HepG2 (cell line): ENCODE results near the gene SYCE3. TPM values are rescaled to one million over a fixed set of nuclear protein-coding genes. Genes with fewer than 3 reads are reported as not detected.

Experiments
- CHD4 ChIP-seq: fragments of 200-600 bp; sonication (generic); IDR thresholded peaks from 2 replicates; pipeline ENCODE4 v1.7.0; 2017; ENCODE audit warnings: mild to moderate bottlenecking, low read length, borderline replicate concordance
- FLYWCH1 ChIP-seq: sonication (generic); formaldehyde crosslinking; IDR thresholded peaks from 2 replicates; pipeline ENCODE4 v1.8.1; 2023; ENCODE audit warnings: mild to moderate bottlenecking, missing genetic modification reagents
- HMGA1 ChIP-seq: sonication (generic); formaldehyde crosslinking; conservative IDR thresholded peaks from 2 replicates; pipeline ENCODE4 v1.4.0; 2020; ENCODE audit warnings: missing genetic modification reagents
- ISX ChIP-seq: sonication (generic); formaldehyde crosslinking; conservative IDR thresholded peaks from 2 replicates; pipeline ENCODE4 v1.5.0; 2020; ENCODE audit warnings: missing genetic modification reagents
- JUNB ChIP-seq: sonication (generic); formaldehyde crosslinking; IDR thresholded peaks from 2 replicates; pipeline ENCODE4 v1.8.0; 2022; ENCODE audit warnings: missing genetic modification reagents, mild to moderate bottlenecking, borderline replicate concordance
- NONO ChIP-seq, 2 experiments: fragments of 450-650 bp in 1 of 2; sonication (generic) in 1 of 2; formaldehyde crosslinking in 1 of 2; IDR thresholded peaks in 1 of 2; conservative IDR thresholded peaks in 1 of 2; 2 replicates each; pipeline versions ENCODE4 v1.6.1 to v1.8.0; 2017 to 2022; ENCODE audit warnings: mild to moderate bottlenecking in 1 of 2, missing genetic modification reagents in 1 of 2, moderate library complexity in 1 of 2
- PATZ1 ChIP-seq: sonication (generic); formaldehyde crosslinking; IDR thresholded peaks from 2 replicates; pipeline ENCODE4 v1.4.0; 2020; ENCODE audit warnings: missing genetic modification reagents
- RAD21 ChIP-seq: fragments of 450-650 bp; formaldehyde crosslinking; IDR thresholded peaks from 2 replicates; pipeline ENCODE4 v1.5.0; 2020; ENCODE audit warnings: mild to moderate bottlenecking
- SIN3A ChIP-seq: IDR thresholded peaks from 2 replicates; pipeline ENCODE4 v1.6.1; 2011; ENCODE audit warnings: low read depth, mild to moderate bottlenecking, control low read depth, low read length, borderline replicate concordance
- SMARCC2 ChIP-seq: fragments of 450-650 bp; IDR thresholded peaks from 2 replicates; pipeline ENCODE4 v1.6.1; 2017; ENCODE audit warnings: antibody characterized with exemption, mild to moderate bottlenecking
- SNAPC2 ChIP-seq: sonication (generic); formaldehyde crosslinking; IDR thresholded peaks from 2 replicates; pipeline ENCODE4 v1.8.1; 2022; ENCODE audit warnings: mild to moderate bottlenecking, missing genetic modification reagents
- SOX13 ChIP-seq, 3 experiments: fragments of 450-650 bp in 1 of 3; sonication (generic) in 1 of 3; formaldehyde crosslinking in 1 of 3; IDR thresholded peaks in 2 of 3; conservative IDR thresholded peaks in 1 of 3; 2 replicates each; pipeline versions ENCODE4 v1.5.0 to v1.6.1; 2016 to 2020; ENCODE audit warnings: antibody characterized with exemption in 1 of 3, mild to moderate bottlenecking in 1 of 3, missing compliant biosample characterization in 1 of 3, missing genetic modification reagents in 1 of 3, moderate library complexity in 1 of 3
- TARDBP ChIP-seq: sonication (generic); formaldehyde crosslinking; IDR thresholded peaks from 2 replicates; pipeline ENCODE4 v1.8.0; 2022; ENCODE audit warnings: mild to moderate bottlenecking, missing genetic modification reagents
- TCF7L2 ChIP-seq: IDR thresholded peaks from 2 replicates; pipeline ENCODE4 v1.6.1; 2011; ENCODE audit warnings: mild to moderate bottlenecking, low read depth, low read length, moderate library complexity
- ZBTB38 ChIP-seq: sonication (generic); formaldehyde crosslinking; IDR thresholded peaks from 2 replicates; pipeline ENCODE4 v1.5.1; 2020; ENCODE audit warnings: mild to moderate bottlenecking, missing genetic modification reagents
- ZBTB44 ChIP-seq: sonication (generic); formaldehyde crosslinking; IDR thresholded peaks from 2 replicates; pipeline ENCODE4 v1.4.0; 2020; ENCODE audit warnings: missing genetic modification reagents
- ZBTB7A ChIP-seq: sonication (generic); formaldehyde crosslinking; IDR thresholded peaks from 2 replicates; pipeline ENCODE4 v1.8.0; 2022; ENCODE audit warnings: mild to moderate bottlenecking, missing genetic modification reagents
- ZFP36L1 ChIP-seq: sonication (generic); formaldehyde crosslinking; IDR thresholded peaks from 2 replicates; pipeline ENCODE4 v1.8.0; 2022; ENCODE audit warnings: mild to moderate bottlenecking, missing genetic modification reagents, moderate library complexity
- ZKSCAN5 ChIP-seq: sonication (generic); formaldehyde crosslinking; IDR thresholded peaks from 2 replicates; pipeline ENCODE4 v1.5.1; 2020; ENCODE audit warnings: mild to moderate bottlenecking, missing genetic modification reagents
- ZNF446 ChIP-seq: sonication (generic); formaldehyde crosslinking; IDR thresholded peaks from 2 replicates; pipeline ENCODE4 v1.5.0; 2020; ENCODE audit warnings: mild to moderate bottlenecking, missing genetic modification reagents
- ZNF605 ChIP-seq: sonication (generic); formaldehyde crosslinking; IDR thresholded peaks from 2 replicates; pipeline ENCODE4 v1.8.0; 2022; ENCODE audit warnings: mild to moderate bottlenecking, missing genetic modification reagents
- polyA plus RNA-seq, 8 experiments: library from polyadenylated mRNA; depleted of rRNA in 3 of 8; stranded (reverse) in 7 of 8; unstranded in 1 of 8; fragments of >200 nt; fragmentation: Illumina TruSeq in 4 of 8; extraction: Trizol in 4 of 8; gene quantifications; 2 replicates each; pipeline versions ENCODE4 v1.2.1 to v1.2.3, GENCODE V29; 2011 to 2016; ENCODE audit warnings: low read depth in 4 of 8, missing spikeins in 1 of 8, mixed read lengths in 1 of 8; ENCODE audit not compliant: insufficient read depth in 1 of 8
- total RNA-seq, 5 experiments: library from RNA; depleted of rRNA; stranded (reverse); fragments of >200 nt; fragmentation: Illumina TruSeq; extraction: Trizol; gene quantifications; 2 replicates each; pipeline ENCODE4 v1.2.3, GENCODE V29; 2016; ENCODE audit warnings: low read depth in 1 of 5
- TF ChIP-seq, protein P1 (sequence below): IDR thresholded peaks from 2 replicates; pipeline ENCODE4 v1.6.1; 2016; ENCODE audit warnings: low read depth
- TF ChIP-seq, protein P2 (sequence below): sonication (generic); formaldehyde crosslinking; IDR thresholded peaks from 2 replicates; pipeline ENCODE4 v1.4.0; 2020; ENCODE audit warnings: missing genetic modification reagents
- TF ChIP-seq, protein P3 (sequence below): sonication (generic); formaldehyde crosslinking; IDR thresholded peaks from 2 replicates; pipeline ENCODE4 v1.8.1; 2023; ENCODE audit warnings: mild to moderate bottlenecking, missing genetic modification reagents, borderline replicate concordance

SYCE3 gene
- total and polyA plus RNA-seq, 2 of the 13 experiments (the other 11 are each of a cell fraction or from before 2014, with no cell fraction given): not detected

- peak; percentile 100 for TF ChIP-seq SIN3A
- TF ChIP-seq NONO (IDR thresholded peaks at IDR 0.05): no peak
- peak; percentile 35; the same call in 1 of the 2 replicates for TF ChIP-seq NONO (CRISPR knock-in tag; conservative IDR thresholded peaks at IDR 0.05)
- peak; percentile 97 for TF ChIP-seq ZBTB7A
- peak; percentile 91 for TF ChIP-seq PATZ1
- TF ChIP-seq SMARCC2: no peak
- TF ChIP-seq TARDBP: peak; percentile 55; the same call in 1 of the 2 replicates
- TF ChIP-seq ISX (CRISPR knock-in tag): peak; percentile 99
- TF ChIP-seq ZKSCAN5 (CRISPR knock-in tag): peak; percentile 79
- TF ChIP-seq SOX13 (IDR thresholded peaks at IDR 0.05): no peak
- TF ChIP-seq SOX13 (CRISPR knock-in tag; conservative IDR thresholded peaks at IDR 0.05 in 1 of 2, IDR thresholded peaks at IDR 0.05 in 1 of 2): peak in 1 of 2 experiments; percentile 81; a peak in 2 of 4 replicates
- peak; percentile 97 for TF ChIP-seq ZFP36L1 (CRISPR knock-in tag)
- peak; percentile 90 for TF ChIP-seq JUNB (CRISPR knock-in tag)
- TF ChIP-seq, protein P1, sequence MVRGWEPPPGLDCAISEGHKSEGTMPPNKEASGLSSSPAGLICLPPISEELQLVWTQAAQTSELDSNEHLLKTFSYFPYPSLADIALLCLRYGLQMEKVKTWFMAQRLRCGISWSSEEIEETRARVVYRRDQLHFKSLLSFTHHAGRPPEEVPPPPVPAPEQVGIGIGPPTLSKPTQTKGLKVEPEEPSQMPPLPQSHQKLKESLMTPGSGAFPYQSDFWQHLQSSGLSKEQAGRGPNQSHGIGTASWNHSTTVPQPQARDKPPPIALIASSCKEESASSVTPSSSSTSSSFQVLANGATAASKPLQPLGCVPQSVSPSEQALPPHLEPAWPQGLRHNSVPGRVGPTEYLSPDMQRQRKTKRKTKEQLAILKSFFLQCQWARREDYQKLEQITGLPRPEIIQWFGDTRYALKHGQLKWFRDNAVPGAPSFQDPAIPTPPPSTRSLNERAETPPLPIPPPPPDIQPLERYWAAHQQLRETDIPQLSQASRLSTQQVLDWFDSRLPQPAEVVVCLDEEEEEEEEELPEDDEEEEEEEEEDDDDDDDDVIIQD (CRISPR knock-in tag): peak; percentile 78
- peak; percentile 99 for TF ChIP-seq ZBTB44 (CRISPR knock-in tag)
- TF ChIP-seq, protein P2, sequence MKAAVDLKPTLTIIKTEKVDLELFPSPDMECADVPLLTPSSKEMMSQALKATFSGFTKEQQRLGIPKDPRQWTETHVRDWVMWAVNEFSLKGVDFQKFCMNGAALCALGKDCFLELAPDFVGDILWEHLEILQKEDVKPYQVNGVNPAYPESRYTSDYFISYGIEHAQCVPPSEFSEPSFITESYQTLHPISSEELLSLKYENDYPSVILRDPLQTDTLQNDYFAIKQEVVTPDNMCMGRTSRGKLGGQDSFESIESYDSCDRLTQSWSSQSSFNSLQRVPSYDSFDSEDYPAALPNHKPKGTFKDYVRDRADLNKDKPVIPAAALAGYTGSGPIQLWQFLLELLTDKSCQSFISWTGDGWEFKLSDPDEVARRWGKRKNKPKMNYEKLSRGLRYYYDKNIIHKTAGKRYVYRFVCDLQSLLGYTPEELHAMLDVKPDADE (CRISPR knock-in tag): peak; percentile 99
- peak; percentile 96 for TF ChIP-seq ZNF605 (CRISPR knock-in tag)
- TF ChIP-seq FLYWCH1: peak; percentile 99
- TF ChIP-seq, protein P3, sequence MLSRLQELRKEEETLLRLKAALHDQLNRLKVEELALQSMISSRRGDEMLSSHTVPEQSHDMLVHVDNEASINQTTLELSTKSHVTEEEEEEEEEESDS: peak; percentile 94
- TF ChIP-seq SNAPC2 (CRISPR knock-in tag): peak; percentile 95
- TF ChIP-seq TCF7L2: no peak
- TF ChIP-seq CHD4: no peak
- peak; percentile 94 for TF ChIP-seq ZBTB38 (CRISPR knock-in tag)
- TF ChIP-seq HMGA1 (CRISPR knock-in tag): no peak
- peak; percentile 99; the same call in 1 of the 2 replicates for TF ChIP-seq ZNF446 (CRISPR knock-in tag)
- TF ChIP-seq RAD21 (CRISPR knock-in tag): peak; percentile 32; the same call in 1 of the 2 replicates
These were observed 37.2 kb upstream of the SYCE3 start (continued) for GRCh38 chr22:50599816-50600455.
